HPDE6-E6E7 (cell line): Measurements from ENCODE around the gene NCKAP5.

Experiments used
- DNase-seq: peaks from one replicate; pipeline ENCODE4 v3.0.0; 2011; ENCODE audit warnings: missing footprints; ENCODE audit errors: extremely low spot score

Gene NCKAP5

DNA sequence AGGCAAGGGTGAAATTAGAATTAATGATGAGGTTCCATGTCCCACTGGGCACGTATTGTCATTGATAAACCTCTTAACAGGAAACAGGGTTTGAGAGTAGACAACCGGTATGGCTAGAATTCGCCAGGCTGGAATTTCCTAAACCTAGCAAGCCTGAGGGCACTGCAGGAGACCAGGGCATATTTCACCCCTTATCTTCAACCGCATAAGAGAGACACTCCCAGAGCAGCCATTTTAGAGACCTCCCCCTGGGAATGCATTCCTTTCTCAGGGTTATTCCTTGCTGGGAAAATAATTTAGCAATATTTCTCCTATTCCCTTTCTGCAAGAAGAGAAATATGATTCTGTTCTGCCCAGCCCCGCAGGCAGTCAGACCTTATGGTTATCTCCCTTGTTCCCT, 563.6 kb downstream of the NCKAP5 start:
- DNase-seq = no peak

DNA sequence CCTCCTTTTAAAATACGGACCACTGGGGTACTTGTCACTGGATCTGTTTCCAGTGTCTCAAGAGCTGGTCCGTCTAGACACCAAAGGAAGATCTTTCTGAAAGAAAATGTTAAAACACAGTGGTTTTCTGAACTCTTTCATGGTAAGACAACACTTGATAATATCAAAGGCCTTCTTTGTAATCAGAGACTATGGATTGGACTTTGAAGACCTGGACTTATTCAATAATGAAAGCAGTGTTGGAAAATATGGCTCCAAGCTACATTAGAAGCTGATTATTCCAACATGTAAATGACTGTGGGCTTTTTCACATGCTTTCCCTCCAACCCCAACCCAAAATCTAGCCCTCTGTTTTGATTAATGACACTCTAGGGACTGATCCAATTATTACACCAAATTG, 568.8 kb downstream of the NCKAP5 start:
- DNase-seq = no peak

DNA sequence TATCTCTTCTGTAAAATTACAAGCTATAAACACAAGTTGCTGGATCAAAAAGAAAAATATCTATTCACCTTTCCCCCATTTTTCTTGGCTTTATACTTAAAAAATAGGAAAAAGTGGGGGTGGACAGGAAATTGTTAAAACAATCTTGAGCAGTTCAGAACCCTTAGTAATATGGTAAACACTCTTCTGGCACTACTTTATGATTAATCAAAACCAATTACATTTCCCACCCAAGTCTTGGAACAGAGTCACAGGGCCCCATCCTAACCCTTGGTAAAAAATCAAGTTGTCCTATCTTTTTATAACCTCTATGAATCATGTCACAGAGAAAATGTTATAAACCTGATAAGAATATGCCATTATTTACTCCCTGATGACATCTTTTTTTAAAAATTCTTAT, 570.0 kb downstream of the NCKAP5 start:
- DNase-seq = no peak

DNA sequence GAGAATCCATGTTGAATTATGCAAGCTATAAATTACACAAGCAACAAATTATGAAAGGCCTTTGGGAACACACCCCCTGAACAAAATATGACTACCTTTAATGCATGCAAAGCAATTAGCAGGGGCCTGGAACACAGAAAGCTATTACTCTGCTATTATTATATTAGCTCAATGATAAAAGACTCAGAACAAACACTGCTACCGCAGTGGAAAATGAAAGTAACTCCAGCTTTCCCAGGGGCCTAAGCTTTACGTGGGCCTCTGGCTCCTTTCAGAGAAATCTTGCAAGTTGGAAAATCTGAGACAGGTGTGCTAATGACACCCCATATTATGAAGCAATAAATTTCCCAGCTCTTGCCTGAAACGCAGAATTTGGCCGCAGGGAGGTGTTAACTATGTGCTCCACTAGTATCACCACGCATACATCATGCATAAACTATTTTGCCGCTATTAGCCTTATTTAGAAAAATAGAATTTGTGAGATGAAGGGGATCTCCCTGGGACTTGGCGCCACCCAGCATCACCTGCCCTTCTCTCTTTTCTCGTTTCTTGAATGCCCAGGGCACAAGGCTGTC, 576.7 kb downstream of the NCKAP5 start:
- DNase-seq = no peak

DNA sequence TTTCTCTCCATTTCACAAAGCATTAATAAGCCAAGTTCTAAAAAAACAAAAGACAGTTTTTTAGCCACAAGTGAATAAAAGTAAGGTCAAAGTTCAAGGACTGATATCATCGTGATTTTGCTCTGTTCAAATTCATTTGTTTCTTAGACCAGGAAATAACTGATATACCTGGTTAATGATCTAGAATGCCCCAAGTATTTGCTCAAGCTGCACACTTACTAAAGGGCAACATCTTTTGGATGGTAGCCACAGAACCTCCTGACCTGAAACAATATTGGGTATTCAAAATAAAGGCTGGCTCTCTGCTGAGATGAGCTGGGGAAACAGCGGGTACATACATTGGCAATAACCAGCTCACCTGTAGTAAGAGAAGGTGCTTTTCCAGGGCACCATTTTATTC, 583.5 kb downstream of the NCKAP5 start:
- DNase-seq = no peak

DNA sequence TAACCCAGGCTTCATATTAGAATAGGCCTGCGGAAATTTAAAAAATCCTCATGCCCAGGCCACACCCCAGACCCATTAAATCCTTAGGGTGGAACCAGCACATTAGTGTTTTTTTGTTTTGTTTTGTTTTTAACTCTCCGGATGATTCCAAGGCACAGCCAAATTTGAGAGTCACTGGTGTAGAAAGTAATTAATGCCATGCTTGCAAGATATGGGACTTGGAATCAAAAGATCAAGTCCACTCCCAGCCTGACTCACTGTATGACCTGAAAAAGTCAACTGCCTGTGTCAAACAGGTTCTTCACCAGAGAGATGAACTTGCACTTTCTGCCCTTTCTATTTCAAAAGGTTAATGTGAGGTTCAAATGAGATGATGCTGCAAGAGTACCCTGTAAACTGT, 588.0 kb downstream of the NCKAP5 start:
- no peak for DNase-seq

DNA sequence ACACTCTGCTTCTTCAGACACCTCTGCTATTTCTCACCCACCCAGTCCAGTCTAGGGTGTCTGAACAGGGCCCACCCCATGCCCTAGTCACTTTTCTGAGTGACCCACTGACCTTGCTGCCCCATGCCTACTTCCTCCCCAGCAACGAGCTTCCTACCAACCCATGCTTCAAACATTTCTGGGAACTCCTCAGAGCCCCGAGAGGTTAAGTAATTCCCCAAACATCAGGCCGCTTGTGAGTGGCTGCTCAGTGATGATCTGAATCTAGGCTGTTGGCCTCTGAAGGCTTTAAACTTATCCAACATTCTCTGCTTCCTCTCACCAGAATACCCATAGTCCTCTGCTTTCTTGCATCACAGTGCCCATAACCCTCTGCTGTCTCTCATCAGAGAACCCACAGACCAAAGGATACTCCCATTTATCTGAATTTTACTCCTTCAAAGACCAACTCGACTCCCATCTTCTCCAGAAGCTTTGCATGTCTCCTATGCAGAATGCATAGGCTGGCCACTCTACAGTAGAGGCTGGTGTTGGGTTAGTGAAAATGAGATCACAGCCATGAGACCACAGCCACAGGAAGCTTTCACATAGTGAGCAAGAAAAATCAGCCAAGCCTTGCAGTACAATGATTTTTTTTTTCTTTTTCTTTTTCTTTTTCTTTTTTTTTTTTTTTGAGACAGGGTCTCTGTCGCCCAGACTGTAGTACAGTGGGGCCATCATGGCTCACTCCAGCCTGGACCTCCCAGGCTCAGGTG, 588.7 kb downstream of the NCKAP5 start:
- DNase-seq = no peak

DNA sequence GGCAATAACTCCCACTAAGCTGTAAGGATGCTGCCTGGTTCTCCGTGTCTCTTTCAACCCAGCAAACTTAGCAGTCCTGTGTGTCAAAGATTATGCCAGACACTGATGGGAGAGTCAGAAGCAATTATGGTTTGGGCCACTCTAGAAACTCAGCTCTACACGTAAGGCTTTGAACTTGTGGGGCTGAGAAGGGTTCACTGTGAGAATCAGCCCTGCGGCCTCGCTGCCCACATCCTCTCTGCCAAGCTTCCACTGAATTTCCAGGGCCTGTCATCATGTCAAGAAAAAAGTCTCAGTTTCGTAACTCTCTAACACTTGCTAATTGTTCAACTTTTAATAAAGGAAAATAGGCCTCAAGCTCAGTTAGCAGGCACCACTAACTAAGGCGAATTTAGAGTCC, 589.4 kb downstream of the NCKAP5 start:
- DNase-seq = no peak

DNA sequence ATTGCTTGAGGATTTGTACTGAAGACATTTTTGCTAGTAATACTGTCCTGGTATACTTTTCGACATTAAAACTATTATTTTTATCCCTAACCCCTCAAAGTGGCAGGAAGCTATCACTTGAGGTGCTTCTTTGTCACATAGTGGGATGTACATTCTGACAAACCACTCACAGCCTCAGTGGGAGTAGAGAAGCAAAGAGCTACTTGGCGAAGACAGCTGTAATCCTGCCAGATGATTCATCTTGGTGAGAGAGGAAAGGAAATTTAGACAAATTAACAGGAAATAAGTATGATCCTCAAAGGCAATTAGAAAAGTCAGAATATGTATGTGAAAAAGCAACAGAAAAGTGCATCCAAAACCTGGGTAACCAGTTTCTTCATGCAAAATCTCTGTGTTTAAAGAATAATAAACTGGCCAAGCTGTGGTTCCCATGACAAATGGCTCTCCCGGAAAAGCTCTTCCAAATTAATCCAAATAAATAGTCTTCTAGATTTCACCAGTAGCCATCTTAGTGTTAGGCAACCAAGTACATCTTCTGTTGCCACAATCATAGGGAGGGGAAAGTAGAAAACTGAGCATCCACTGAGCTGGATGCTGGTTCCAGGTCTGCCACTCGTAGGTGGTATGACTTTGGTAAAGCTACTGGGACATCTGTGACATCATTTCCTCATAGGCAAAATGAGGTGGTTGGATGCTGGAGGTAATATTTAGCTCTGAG, 590.3 kb downstream of the NCKAP5 start:
- DNase-seq = no peak

DNA sequence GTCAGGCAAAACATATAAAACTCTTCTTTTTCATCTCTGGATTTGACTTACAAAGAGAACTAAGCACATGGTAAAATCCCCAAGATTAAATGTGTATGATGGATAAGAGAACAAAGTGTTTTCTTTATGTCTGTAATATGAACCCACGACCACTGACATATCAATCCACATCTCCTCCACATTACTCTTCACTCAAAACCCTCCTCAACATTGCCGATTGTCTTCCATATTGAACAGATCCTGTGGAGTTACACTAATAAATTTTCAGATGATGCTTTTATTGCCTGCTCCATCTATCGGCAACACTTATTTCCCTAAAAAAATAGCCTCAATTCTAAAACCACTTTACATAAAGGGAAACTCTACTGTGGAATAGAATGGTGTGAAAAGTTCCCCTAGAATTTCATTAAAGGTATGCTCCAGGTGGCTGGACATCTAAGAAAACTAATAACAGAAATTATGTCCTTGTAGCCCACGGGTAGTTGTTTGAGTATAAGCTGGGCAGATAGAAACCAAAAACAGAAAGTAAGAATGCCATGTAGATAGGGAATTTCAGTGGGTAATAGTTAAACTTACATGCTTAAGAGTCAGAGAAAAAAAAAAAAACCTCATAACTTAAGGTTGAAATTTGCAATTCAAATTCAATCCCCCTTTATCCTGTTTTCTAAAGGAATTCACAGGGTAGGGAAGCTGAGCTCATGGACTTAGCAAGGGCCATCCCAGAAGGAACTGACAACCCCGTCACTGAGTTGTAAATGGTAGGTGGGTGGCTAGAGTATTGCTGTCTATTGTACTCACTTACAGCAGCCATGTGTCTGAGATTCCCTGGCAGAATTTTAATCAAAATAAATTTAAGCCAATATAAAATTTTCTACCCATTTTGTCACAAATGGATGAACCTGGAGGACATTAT, 592.8 kb downstream of the NCKAP5 start:
- DNase-seq = no peak

DNA sequence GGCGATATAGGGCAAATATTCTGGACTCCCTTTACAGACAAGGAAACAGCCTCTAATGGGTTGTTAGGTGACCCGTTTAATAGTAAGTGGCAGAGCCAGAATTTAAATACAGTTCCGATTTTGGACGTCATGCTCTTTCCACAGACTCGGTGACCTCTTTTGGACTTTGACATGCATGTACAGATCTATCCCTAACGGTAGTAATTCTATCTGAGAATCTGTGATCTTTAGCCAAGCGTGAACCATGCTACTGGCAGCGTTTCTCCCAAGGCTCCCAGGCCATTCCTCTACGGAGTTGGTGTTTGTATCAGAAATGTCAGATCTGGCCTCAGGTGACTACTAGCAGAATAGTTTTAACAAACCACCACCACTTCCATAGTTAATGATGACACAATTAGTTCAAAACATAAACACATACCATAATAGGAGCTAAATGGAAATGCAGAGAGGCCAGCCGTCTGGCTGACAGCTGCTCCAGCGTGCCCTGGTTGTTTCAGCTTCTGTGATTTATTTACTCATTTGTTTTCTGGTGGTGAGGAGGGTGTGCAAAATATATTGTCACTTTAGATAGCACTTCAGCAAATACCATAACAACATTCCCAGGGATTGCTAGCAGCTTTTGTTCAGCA, 593.7 kb downstream of the NCKAP5 start:
- DNase-seq = no peak

DNA sequence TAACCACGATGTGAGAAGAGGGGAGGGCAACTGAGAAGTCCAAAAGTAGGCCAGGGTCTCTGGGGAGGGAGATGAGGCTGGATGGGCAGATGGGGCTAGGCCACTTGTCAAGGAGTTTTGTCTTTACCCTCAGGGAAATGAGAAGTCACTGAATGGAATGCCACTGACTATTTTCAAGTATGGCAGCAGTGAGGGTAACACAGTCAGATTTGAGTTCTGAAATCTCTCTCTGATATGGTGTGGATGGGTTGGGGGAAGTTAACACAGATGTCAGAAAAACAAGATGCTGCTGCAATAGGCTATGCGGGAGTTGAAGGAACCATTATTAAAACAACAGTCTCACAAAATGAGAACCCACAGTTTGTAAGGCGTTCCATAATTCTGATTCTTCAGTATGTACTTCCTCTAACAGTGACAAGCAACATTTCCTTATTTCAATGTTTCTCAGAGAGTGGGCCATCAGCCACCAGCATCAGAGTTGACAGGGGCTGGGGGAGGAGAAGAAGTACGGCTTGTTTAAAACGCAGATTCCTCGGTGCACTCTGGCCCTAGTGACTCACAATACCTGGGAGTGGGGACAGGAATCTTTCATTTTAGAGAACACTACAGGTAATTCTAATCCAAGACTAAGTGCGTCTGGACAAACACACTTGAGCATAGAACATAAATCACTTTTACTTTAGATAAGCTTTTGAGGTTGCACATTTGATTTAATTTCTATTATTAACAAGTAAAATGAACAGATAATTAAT, 596.8 kb downstream of the NCKAP5 start:
- DNase-seq = no peak

DNA sequence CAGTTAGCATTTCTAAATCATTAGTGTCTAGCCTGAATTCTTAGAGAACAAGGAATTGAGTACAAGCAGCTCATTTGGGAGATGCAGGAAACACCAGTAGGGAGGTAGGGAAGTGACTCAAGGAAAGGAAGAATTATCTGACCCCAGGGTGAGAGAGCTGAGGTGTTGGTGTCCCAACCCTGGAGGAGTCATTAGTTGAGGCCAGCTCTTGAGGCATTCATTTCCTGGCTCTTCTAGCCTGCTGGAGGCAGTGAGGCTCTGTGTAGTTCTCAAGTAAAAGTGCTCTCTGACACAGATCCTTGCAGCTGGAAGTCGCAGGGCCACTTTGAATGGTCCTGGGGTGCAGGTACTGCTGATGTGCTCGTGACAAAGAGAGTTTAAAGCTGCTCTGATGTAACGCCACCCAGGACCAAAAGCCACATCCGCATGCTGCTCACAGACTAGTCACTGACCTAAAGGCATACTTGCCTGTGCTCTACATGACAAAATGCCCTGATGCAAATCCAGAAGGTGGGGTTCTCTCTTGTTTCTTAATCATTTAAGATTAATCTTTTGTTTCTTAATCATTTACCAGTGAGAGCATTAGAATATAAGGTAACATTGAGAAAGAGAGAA, 598.8 kb downstream of the NCKAP5 start:
- peak; percentile 5 for DNase-seq

DNA sequence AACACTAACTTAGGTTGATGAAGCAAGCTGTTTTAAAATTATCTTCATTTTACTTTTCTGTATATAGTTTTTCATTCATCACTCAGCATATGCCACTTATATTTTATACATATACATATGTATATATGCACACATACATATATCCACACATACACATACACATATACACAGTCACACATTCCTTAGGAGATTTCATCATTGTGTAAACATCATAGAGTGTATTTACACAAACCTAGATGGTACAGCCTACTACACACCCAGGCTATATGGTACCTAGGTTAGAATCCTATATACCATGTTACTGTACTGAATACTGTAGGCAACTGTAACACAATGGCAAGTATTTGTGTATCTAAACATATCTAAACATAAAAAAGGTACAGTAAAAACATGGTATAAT, 602.8 kb downstream of the NCKAP5 start:
- DNase-seq = no peak

DNA sequence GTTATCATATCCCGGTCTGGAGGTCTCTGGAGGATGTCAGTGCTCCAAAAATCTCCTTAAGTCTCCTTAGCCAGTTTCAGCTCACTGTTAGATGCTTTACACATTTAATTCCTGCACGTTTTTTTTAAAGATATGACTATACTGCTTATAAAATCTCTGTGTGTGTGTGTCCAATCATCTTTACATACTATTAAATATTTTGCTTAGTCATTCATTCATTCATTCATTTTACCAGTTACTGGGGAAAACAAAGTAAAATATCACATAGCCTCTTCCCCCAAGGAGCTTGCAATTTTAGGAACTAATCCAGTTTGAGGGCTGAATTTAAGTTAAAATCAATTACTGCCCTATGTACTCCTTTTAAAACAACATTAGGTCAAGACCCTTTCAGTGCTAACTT, 605.1 kb downstream of the NCKAP5 start:
- DNase-seq = no peak

DNA sequence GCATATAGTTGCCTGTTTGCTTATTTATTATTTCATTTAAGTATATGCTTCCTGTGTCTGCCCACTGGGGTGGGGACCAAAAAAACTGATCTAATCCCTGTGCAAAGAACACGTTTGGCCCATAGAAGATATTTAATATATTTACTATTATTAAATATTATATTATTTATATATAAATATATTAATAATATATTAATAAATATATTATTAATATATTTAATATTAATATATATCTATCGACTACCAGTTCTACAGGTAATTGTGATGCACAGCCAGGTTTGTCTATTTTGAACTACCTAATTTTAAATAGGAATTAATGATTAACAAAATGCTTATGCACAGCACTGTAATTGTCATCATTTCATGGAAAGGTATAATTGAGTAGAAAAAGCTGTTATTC, 609.4 kb downstream of the NCKAP5 start:
- DNase-seq = no peak

DNA sequence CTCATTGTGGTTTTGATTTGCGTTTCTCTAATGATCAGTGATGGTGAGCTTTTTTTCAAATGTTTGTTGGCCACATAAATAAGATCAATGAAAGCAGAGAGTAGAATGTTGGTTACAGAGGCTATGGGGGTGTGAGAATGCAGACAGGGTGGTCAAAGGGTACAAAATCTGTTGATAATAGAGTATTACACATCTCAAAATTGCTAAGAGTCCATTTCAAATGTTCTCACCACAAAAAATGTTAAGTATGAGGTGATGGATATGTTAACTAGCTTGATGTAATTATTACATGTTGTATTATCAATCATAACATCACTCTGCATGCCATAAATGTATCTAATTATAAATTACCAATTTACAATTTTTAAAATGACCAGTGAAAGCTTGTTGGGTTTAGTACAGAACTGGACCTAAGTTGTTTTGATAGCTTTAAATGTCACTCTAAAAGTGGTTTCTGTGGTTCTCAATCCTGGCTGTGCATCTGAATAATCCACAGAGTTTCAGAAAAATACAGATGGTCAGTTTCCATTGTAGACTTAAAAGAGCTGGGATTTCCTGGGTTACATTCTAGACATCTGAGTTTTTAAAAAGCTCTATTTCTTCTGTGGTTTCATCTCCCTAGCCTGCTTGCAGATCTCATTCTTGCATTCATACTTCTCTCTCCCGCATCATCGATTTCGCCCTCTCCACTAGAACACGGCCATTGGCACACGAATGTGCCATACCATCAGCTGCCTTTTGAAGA, 612.2 kb downstream of the NCKAP5 start:
- no peak for DNase-seq

DNA sequence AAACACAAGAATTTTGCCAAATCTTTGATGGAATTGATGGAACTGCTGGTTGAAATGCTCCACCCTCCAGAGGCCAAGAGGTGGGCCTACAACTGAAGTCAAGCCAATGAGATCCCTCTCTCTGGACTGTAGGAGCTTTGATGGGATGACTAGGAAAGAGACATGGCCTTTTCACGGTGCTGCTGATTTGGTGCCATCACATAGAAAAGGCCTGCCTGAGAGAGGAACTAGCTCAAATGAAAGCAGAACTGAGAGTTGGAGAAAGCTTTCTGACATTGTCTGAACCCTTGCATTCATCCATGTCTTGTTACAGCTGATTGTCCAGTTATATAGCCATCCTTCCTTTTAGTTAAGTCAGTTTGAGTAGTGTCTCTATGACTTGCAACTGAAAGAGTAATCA, 614.5 kb downstream of the NCKAP5 start:
- DNase-seq = no peak

DNA sequence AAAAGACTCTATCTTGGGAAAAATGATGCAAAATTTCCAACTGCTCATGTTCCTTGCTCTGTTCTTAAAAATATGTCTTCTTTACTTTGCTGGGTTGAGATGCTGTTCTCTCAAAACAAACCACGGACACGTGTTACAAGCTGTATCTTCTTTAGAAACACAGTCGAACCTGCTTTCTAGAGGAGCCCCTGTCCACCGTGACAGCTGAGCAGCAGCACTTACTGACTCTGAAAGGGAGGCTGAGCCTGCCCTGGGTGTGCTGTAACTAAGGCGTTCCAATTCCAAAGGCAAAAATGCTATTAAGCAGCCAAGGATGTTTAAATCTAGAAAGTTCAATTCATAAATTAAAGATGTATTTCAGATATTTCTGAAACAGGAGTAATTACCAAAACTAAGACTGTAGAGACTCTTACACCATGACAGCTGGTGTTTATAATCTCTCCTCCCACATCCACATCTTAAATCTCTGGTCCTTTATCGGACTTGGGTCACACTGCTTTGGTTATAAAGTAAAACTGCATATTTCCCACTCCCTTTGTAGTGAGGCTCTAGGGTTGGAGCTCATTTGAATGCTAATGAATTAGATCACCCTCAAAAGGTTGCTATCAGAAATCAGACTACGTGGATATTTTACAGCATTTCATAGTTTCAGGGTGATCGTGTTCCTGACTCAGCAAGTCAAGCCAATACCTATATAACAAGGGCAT, 617.1 kb downstream of the NCKAP5 start:
- no peak for DNase-seq
